MM.1S (cell line): Measurements from ENCODE around the gene TASP1.
"Not testable (repeated sequence)": the region's sequence is repeated elsewhere in the genome, so short reads cannot be mapped to it uniquely, and the experiment has no call there.

Source experiments
- DNase-seq: peaks from one replicate; pipeline ENCODE4 v3.0.0-alpha.2; 2015
- H2AFZ ChIP-seq: fragments of 300-600 bp; sonication (generic); 2 replicates; pipeline ENCODE4 v1.6.0; 2016; ENCODE audit warnings: antibody characterized with exemption, low read length
- H3F3A ChIP-seq: fragments of 300-600 bp; sonication (generic); 2 replicates; pipeline ENCODE4 v1.6.1; 2016; ENCODE audit warnings: mild to moderate bottlenecking, antibody characterized with exemption, low read length, moderate library complexity, mixed read lengths; ENCODE audit not compliant: insufficient read depth
- H3K27ac ChIP-seq: fragments of 300-600 bp; sonication (generic); 2 replicates; pipeline ENCODE4 v1.5.1; 2016; ENCODE audit warnings: mild to moderate bottlenecking, low read length
- H3K27me3 ChIP-seq: fragments of 300-600 bp; sonication (generic); replicated peaks from 2 replicates; pipeline ENCODE4 v1.6.0; 2016; ENCODE audit warnings: low read length; ENCODE audit not compliant: insufficient read depth
- H3K36me3 ChIP-seq: fragments of 300-600 bp; sonication (generic); replicated peaks from 2 replicates; pipeline ENCODE4 v1.6.1; 2016; ENCODE audit warnings: mild to moderate bottlenecking, low read length, mixed read lengths; ENCODE audit not compliant: insufficient read depth
- H3K4me1 ChIP-seq: fragments of 300-600 bp; sonication (generic); 2 replicates; pipeline ENCODE4 v1.6.1; 2016; ENCODE audit warnings: low read length, mixed read lengths
- H3K4me2 ChIP-seq: fragments of 300-600 bp; sonication (generic); 2 replicates; pipeline ENCODE4 v1.6.0; 2016; ENCODE audit warnings: low read depth, low read length
- H3K4me3 ChIP-seq: fragments of 300-600 bp; sonication (generic); 2 replicates; pipeline ENCODE4 v1.5.1; 2016; ENCODE audit warnings: low read length, mixed read lengths
- H3K79me2 ChIP-seq: fragments of 300-600 bp; sonication (generic); 2 replicates; pipeline ENCODE4 v1.6.1; 2016; ENCODE audit warnings: mixed run types, low read length, mixed read lengths
- H3K9ac ChIP-seq: fragments of 300-600 bp; sonication (generic); 2 replicates; pipeline ENCODE4 v1.6.1; 2016; ENCODE audit warnings: low read length, mixed read lengths
- H3K9me2 ChIP-seq: fragments of 300-600 bp; sonication (generic); replicated peaks from 2 replicates; pipeline ENCODE4 v1.6.1; 2016; ENCODE audit warnings: mild to moderate bottlenecking, low read length, mixed read lengths; ENCODE audit not compliant: insufficient read depth
- H3K9me3 ChIP-seq: fragments of 300-600 bp; sonication (generic); replicated peaks from 2 replicates; pipeline ENCODE4 v1.6.1; 2016; ENCODE audit warnings: mild to moderate bottlenecking, low read length, mixed read lengths; ENCODE audit not compliant: insufficient read depth
- H4K20me1 ChIP-seq: fragments of 300-600 bp; sonication (generic); 2 replicates; pipeline ENCODE4 v1.6.1; 2016; ENCODE audit warnings: mild to moderate bottlenecking, low read length, moderate library complexity, mixed read lengths; ENCODE audit not compliant: insufficient read depth
- CTCF ChIP-seq: fragments of 300-600 bp; sonication (generic); IDR thresholded peaks from 2 replicates; pipeline ENCODE4 v1.5.1; 2016; ENCODE audit warnings: antibody characterized with exemption, low read length, mixed read lengths
- EZH2 ChIP-seq: fragments of 300-600 bp; sonication (generic); optimal IDR thresholded peaks from 2 replicates; pipeline ENCODE3; 2017; ENCODE audit warnings: low read depth, mild to moderate bottlenecking, antibody characterized with exemption, low read length, mixed read lengths
- EZH2phosphoT487 ChIP-seq: fragments of 300-600 bp; sonication (generic); IDR thresholded peaks from 2 replicates; pipeline ENCODE4 v1.6.1; 2018; ENCODE audit warnings: antibody characterized with exemption, low read length

Gene TASP1

GRCh38 chr20:13389115-13389514, 249.6 kb downstream of the TASP1 start:
- no peaks in the 10 kb centered on the region for H4K20me1 ChIP-seq
- H3K4me1 ChIP-seq, result peaks cover 30% of the 10 kb centered on the region
- no peak overlapping the region for H3K27ac ChIP-seq
- H3K9ac ChIP-seq, result no peak overlapping the region
- TF ChIP-seq EZH2phosphoT487, result no peak
- no peak for TF ChIP-seq EZH2
- TF ChIP-seq CTCF, result no peak
- H3K36me3 ChIP-seq, result no peaks in the 10 kb centered on the region
- H3K4me2 ChIP-seq, result no peak overlapping the region
- no peaks in the 10 kb centered on the region for H3K9me2 ChIP-seq
- no peak overlapping the region for H2AFZ ChIP-seq
- peaks cover 23% of the 10 kb centered on the region for H3F3A ChIP-seq
- peaks cover 5% of the 10 kb centered on the region; the same call in 1 of the 2 replicates for H3K79me2 ChIP-seq
- no peak for DNase-seq
- H3K27me3 ChIP-seq, result no peaks in the 10 kb centered on the region
- H3K9me3 ChIP-seq, result no peaks in the 10 kb centered on the region
- no peak overlapping the region for H3K4me3 ChIP-seq

GRCh38 chr20:13384132-13384531, 254.6 kb downstream of the TASP1 start:
- Histone ChIP-seq H3K9me3 (no peaks in the 10 kb centered on the region), H3K9me2 (no peaks in the 10 kb centered on the region), H2AFZ (no peak overlapping the region), H3K36me3 (no peaks in the 10 kb centered on the region), H3K4me3 (no peak overlapping the region), H3K27ac (no peak overlapping the region), H3K79me2 (no peaks in the 10 kb centered on the region), H3K27me3 (no peaks in the 10 kb centered on the region), H3K4me2 (no peak overlapping the region), H3F3A (no peaks in the 10 kb centered on the region), H4K20me1 (no peaks in the 10 kb centered on the region), H3K9ac (no peak overlapping the region), H3K4me1 (no peaks in the 10 kb centered on the region)
- TF ChIP-seq EZH2phosphoT487, result no peak
- DNase-seq, result no peak

- no peaks in the 10 kb centered on the region for H3K9me3 ChIP-seq
- H3K9me2 ChIP-seq, result no peaks in the 10 kb centered on the region
- no peak for DNase-seq
- H3K79me2 ChIP-seq, result no peaks in the 10 kb centered on the region
- H3K36me3 ChIP-seq, result no peaks in the 10 kb centered on the region
- no peak for TF ChIP-seq CTCF
- TF ChIP-seq EZH2, result no peak
- TF ChIP-seq EZH2phosphoT487, result no peak
- H3K27ac ChIP-seq, result no peak overlapping the region
- H2AFZ ChIP-seq, result no peak overlapping the region
- no peaks in the 10 kb centered on the region for H4K20me1 ChIP-seq
- no peaks in the 10 kb centered on the region for H3F3A ChIP-seq
- H3K4me1 ChIP-seq, result no peaks in the 10 kb centered on the region
- H3K27me3 ChIP-seq, result no peaks in the 10 kb centered on the region
- H3K4me3 ChIP-seq, result no peak overlapping the region
- H3K9ac ChIP-seq, result no peak overlapping the region
- H3K4me2 ChIP-seq, result no peak overlapping the region
These were observed 255.9 kb downstream of the TASP1 start for GRCh38 chr20:13382786-13383185.

GRCh38 chr20:13380497-13381229, 258.1 kb downstream of the TASP1 start:
- not testable (repeated sequence) for H3K27ac ChIP-seq, H3K4me1 ChIP-seq, H2AFZ ChIP-seq, H3K4me2 ChIP-seq, H4K20me1 ChIP-seq, H3K79me2 ChIP-seq, H3K9ac ChIP-seq, H3K27me3 ChIP-seq, H3K9me3 ChIP-seq, DNase-seq, H3F3A ChIP-seq, H3K9me2 ChIP-seq, H3K4me3 ChIP-seq, H3K36me3 ChIP-seq
